ENCODE measurements around the gene LRRN2.

GRCh38 chr1:204711103-204711946 lies 25.8 kb upstream of the LRRN2 start:
- TF ChIP-seq CTCF (conservative IDR thresholded peaks at IDR 0.05) (no peak), EZH2 (IDR thresholded peaks at IDR 0.05; ENCODE audit: low read depth) (no peak)

Data from PC-9 (cell line).